ENCODE measurements around the gene PTH2.

GRCh38 chr19:49431330-49431749 is 8.1 kb upstream of the PTH2 start:
- TF ChIP-seq, protein P1, sequence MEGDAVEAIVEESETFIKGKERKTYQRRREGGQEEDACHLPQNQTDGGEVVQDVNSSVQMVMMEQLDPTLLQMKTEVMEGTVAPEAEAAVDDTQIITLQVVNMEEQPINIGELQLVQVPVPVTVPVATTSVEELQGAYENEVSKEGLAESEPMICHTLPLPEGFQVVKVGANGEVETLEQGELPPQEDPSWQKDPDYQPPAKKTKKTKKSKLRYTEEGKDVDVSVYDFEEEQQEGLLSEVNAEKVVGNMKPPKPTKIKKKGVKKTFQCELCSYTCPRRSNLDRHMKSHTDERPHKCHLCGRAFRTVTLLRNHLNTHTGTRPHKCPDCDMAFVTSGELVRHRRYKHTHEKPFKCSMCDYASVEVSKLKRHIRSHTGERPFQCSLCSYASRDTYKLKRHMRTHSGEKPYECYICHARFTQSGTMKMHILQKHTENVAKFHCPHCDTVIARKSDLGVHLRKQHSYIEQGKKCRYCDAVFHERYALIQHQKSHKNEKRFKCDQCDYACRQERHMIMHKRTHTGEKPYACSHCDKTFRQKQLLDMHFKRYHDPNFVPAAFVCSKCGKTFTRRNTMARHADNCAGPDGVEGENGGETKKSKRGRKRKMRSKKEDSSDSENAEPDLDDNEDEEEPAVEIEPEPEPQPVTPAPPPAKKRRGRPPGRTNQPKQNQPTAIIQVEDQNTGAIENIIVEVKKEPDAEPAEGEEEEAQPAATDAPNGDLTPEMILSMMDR (optimal IDR thresholded peaks at IDR 0.05 in 1 of 3, IDR thresholded peaks at IDR 0.05 in 1 of 3, conservative IDR thresholded peaks at IDR 0.05 in 1 of 3; ENCODE audit: extremely low read depth in 1 of 3, insufficient read depth in 2 of 3, low read length in 3 of 3) = no peak
- no peak for TF ChIP-seq EZH2 (IDR thresholded peaks at IDR 0.05; ENCODE audit: low read length)

Data from keratinocyte (primary cell).